GM23338 (cell line): ENCODE results near the gene BICDL1. TPM values are rescaled to one million over a fixed set of nuclear protein-coding genes. Genes with fewer than 3 reads are reported as not detected.
"Not testable (repeated sequence)": the region's sequence is repeated elsewhere in the genome, so short reads cannot be mapped to it uniquely, and the experiment has no call there.

ENCODE experiments used
- ATAC-seq: fragments of 200-7000 bp; cut with Tn5 transposase; 3 replicates; pipeline ENCODE4 v1.9.1; 2020
- DNase-seq: peaks from one replicate; pipeline ENCODE4 v3.0.0-alpha.2; 2015; ENCODE audit warnings: low spot score
- H2AFZ ChIP-seq: fragments of 200-600 bp; sonication (generic); 2 replicates; pipeline ENCODE4 v1.8.0; 2016; ENCODE audit warnings: antibody characterized with exemption, mild to moderate bottlenecking, moderate library complexity
- H3F3A ChIP-seq: fragments of 200-600 bp; sonication (generic); replicated peaks from 2 replicates; pipeline ENCODE4 v1.8.0; 2017; ENCODE audit warnings: antibody characterized with exemption, mixed run types, low read depth
- H3K27ac ChIP-seq: fragments of 200-600 bp; sonication (generic); 2 replicates; pipeline ENCODE4 v1.6.1; 2016; ENCODE audit warnings: low read depth
- H3K27me3 ChIP-seq: fragments of 200-600 bp; sonication (generic); 2 replicates; pipeline ENCODE4 v1.8.0; 2016; ENCODE audit warnings: mild to moderate bottlenecking, mixed run types, moderate library complexity; ENCODE audit not compliant: insufficient read depth
- H3K36me3 ChIP-seq: fragments of 200-600 bp; sonication (generic); 2 replicates; pipeline ENCODE4 v1.8.0; 2016; ENCODE audit warnings: mild to moderate bottlenecking; ENCODE audit not compliant: insufficient read depth
- H3K4me1 ChIP-seq: fragments of 200-600 bp; sonication (generic); 2 replicates; pipeline ENCODE4 v1.8.0; 2016; ENCODE audit warnings: mild to moderate bottlenecking, moderate library complexity; ENCODE audit not compliant: insufficient read depth
- H3K4me2 ChIP-seq: fragments of 200-600 bp; sonication (generic); 2 replicates; pipeline ENCODE4 v1.7.1; 2017; ENCODE audit warnings: mixed run types
- H3K4me3 ChIP-seq: fragments of 200-600 bp; sonication (generic); 2 replicates; pipeline ENCODE4 v1.6.1; 2016; ENCODE audit warnings: mixed run types
- H3K79me2 ChIP-seq: fragments of 200-600 bp; sonication (generic); replicated peaks from 2 replicates; pipeline ENCODE4 v1.8.0; 2017; ENCODE audit warnings: mild to moderate bottlenecking; ENCODE audit not compliant: insufficient read depth
- H3K9me2 ChIP-seq: fragments of 200-600 bp; sonication (generic); 2 replicates; pipeline ENCODE4 v1.8.0; 2017; ENCODE audit not compliant: insufficient read depth
- H4K20me1 ChIP-seq: fragments of 200-600 bp; sonication (generic); replicated peaks from 2 replicates; pipeline ENCODE4 v1.8.0; 2017; ENCODE audit warnings: mild to moderate bottlenecking; ENCODE audit not compliant: insufficient read depth
- H3K27ac Mint-ChIP-seq: 2 replicates; pipeline ENCODE4 v1.8.0; 2020; ENCODE audit warnings: inconsistent platforms, mild to moderate bottlenecking, moderate library complexity, mixed read lengths
- H3K27me3 Mint-ChIP-seq: 3 replicates; pipeline ENCODE4 v1.8.0; 2022; ENCODE audit warnings: low read depth, mild to moderate bottlenecking, moderate library complexity, mixed read lengths, inconsistent platforms; ENCODE audit not compliant: insufficient read depth, poor library complexity
- H3K36me3 Mint-ChIP-seq: 3 replicates; pipeline ENCODE4 v1.8.0; 2021; ENCODE audit warnings: low read depth, mild to moderate bottlenecking, inconsistent platforms, moderate library complexity, mixed read lengths
- H3K4me1 Mint-ChIP-seq: 3 replicates; pipeline ENCODE4 v1.8.0; 2020; ENCODE audit warnings: mild to moderate bottlenecking, inconsistent platforms, mixed read lengths
- H3K4me3 Mint-ChIP-seq: 3 replicates; pipeline ENCODE4 v1.8.0; 2021; ENCODE audit warnings: moderate library complexity, mild to moderate bottlenecking, inconsistent platforms, mixed read lengths
- H3K9me3 Mint-ChIP-seq: 3 replicates; pipeline ENCODE4 v1.8.0; 2020; ENCODE audit warnings: moderate library complexity, mild to moderate bottlenecking, inconsistent platforms, mixed read lengths
- ZNF462 ChIP-seq: fragments of 250-450 bp; sonication (Bioruptor Pico); IDR thresholded peaks from 2 replicates; pipeline ENCODE4 v1.5.0; 2020; ENCODE audit warnings: mild to moderate bottlenecking, moderate library complexity
- polyA plus RNA-seq: library from polyadenylated mRNA; unstranded; fragments of >200 nt; fragmentation: Nextera tagmentation; extraction: Ambion mirVana; gene quantifications from 2 replicates; pipeline ENCODE4 v1.2.1, GENCODE V29; 2016
- total RNA-seq: library from RNA; depleted of rRNA; stranded (reverse); fragments of >200 nt; shearing (Covaris generic); gene quantifications from 2 replicates; pipeline ENCODE4 v1.2.3, GENCODE V29; 2014
- TF ChIP-seq, protein P1 (sequence below): IDR thresholded peaks from one replicate; pipeline ENCODE4 v1.6.1; 2018; ENCODE audit warnings: antibody characterized with exemption; ENCODE audit not compliant: unreplicated experiment
- TF ChIP-seq, protein P2 (sequence below): IDR thresholded peaks from 2 replicates; pipeline ENCODE4 v1.6.1; 2016; ENCODE audit warnings: antibody characterized with exemption

Gene BICDL1
- total and polyA plus RNA-seq, 2 experiments from 2014 or later = 14.0 to 25.7 TPM

DNA sequence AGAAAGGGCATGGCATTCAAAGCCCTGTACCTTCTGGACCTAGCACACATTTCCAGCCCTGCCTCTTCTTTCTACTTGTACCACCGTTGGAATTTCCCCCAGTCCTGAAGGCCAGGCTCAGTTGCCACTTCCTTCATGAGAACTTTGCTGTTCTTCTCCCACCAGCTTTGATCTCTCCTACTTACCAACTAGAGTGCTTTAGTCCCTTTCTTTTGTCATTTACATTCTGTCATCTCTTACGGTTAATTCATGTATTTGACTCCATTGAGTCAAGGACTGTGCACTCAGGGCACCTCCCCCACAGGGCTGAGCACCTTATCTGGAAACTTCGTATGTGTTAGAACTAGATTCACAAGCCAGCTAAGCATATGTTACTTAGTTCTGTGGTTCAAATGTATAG lies 26.3 kb downstream of the BICDL1 start (continued):
- 0 out of 2 replicates have a peak, but pooled peaks have one; percentile 9 for TF ChIP-seq ZNF462 (CRISPR knock-in tag)
- TF ChIP-seq, protein P1, sequence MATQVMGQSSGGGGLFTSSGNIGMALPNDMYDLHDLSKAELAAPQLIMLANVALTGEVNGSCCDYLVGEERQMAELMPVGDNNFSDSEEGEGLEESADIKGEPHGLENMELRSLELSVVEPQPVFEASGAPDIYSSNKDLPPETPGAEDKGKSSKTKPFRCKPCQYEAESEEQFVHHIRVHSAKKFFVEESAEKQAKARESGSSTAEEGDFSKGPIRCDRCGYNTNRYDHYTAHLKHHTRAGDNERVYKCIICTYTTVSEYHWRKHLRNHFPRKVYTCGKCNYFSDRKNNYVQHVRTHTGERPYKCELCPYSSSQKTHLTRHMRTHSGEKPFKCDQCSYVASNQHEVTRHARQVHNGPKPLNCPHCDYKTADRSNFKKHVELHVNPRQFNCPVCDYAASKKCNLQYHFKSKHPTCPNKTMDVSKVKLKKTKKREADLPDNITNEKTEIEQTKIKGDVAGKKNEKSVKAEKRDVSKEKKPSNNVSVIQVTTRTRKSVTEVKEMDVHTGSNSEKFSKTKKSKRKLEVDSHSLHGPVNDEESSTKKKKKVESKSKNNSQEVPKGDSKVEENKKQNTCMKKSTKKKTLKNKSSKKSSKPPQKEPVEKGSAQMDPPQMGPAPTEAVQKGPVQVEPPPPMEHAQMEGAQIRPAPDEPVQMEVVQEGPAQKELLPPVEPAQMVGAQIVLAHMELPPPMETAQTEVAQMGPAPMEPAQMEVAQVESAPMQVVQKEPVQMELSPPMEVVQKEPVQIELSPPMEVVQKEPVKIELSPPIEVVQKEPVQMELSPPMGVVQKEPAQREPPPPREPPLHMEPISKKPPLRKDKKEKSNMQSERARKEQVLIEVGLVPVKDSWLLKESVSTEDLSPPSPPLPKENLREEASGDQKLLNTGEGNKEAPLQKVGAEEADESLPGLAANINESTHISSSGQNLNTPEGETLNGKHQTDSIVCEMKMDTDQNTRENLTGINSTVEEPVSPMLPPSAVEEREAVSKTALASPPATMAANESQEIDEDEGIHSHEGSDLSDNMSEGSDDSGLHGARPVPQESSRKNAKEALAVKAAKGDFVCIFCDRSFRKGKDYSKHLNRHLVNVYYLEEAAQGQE = no peak
- TF ChIP-seq, protein P2, sequence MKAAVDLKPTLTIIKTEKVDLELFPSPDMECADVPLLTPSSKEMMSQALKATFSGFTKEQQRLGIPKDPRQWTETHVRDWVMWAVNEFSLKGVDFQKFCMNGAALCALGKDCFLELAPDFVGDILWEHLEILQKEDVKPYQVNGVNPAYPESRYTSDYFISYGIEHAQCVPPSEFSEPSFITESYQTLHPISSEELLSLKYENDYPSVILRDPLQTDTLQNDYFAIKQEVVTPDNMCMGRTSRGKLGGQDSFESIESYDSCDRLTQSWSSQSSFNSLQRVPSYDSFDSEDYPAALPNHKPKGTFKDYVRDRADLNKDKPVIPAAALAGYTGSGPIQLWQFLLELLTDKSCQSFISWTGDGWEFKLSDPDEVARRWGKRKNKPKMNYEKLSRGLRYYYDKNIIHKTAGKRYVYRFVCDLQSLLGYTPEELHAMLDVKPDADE = no peak

GRCh38 chr12:120016199-120016598 lies 27.2 kb downstream of the BICDL1 start:
- H3K36me3 Mint-ChIP-seq = not testable (repeated sequence)

More at GRCh38 chr12:120016199-120016598, 27.2 kb downstream of the BICDL1 start:
- not testable (repeated sequence) for DNase-seq, H3K79me2 ChIP-seq, H3K9me2 ChIP-seq, H3K4me2 ChIP-seq, H3K4me1 Mint-ChIP-seq, ATAC-seq, H3K36me3 ChIP-seq, H3K27ac Mint-ChIP-seq, H3F3A ChIP-seq, H3K4me3 ChIP-seq, H4K20me1 ChIP-seq, H3K27me3 Mint-ChIP-seq, H3K4me3 Mint-ChIP-seq, H3K9me3 Mint-ChIP-seq, H2AFZ ChIP-seq, H3K27ac ChIP-seq, H3K4me1 ChIP-seq, H3K27me3 ChIP-seq
